IMR-90 (cell line): Measurements from ENCODE around the gene GAREM1. TPM values are rescaled to one million over a fixed set of nuclear protein-coding genes. Genes with fewer than 3 reads are reported as not detected.

Experiments used
- ATAC-seq: fragments of 200-7000 bp; cut with Tn5 transposase; 2 replicates; pipeline ENCODE4 v1.9.1; 2020; ENCODE audit warnings: low read depth, mild to moderate bottlenecking, moderate library complexity
- BruUV-seq: library from RNA; stranded (reverse); fragments of 400-500 nt; replicated peaks from 2 replicates; lab custom pipeline; 2021; lab: Mats Ljungman, UMichigan
- CTCF ChIA-PET: fragments of 300-600 bp; formaldehyde crosslinking; extraction: SDS; loops from one replicate; lab custom pipeline; 2021; ENCODE audit warnings: antibody characterized with exemption; lab: Yijun Ruan, JAX
- POLR2A ChIA-PET: fragments of 300-600 bp; sonication (Branson Sonifier 250); formaldehyde crosslinking; loops from one replicate; lab custom pipeline; 2022; ENCODE audit warnings: antibody characterized with exemption; ENCODE audit not compliant: unreplicated experiment; lab: Charles Lee
- DNase-seq: peaks from one replicate; pipeline ENCODE4 v3.0.0; 2013
- H2AFZ ChIP-seq: replicated peaks from 2 replicates; pipeline ENCODE3; 2013; ENCODE audit warnings: low read length, mild to moderate bottlenecking; ENCODE audit not compliant: poor library complexity
- H2AK5ac ChIP-seq: 2 replicates; pipeline ENCODE4 v1.6.1; 2013; ENCODE audit warnings: low read depth, low read length, inconsistent platforms
- H2AK9ac ChIP-seq: replicated peaks from 2 replicates; pipeline ENCODE3; 2013; ENCODE audit warnings: mild to moderate bottlenecking, low read depth, low read length, moderate library complexity; ENCODE audit not compliant: poor library complexity
- H2BK120ac ChIP-seq: 2 replicates; pipeline ENCODE4 v1.6.1; 2013; ENCODE audit warnings: low read depth, low read length, inconsistent platforms
- H2BK15ac ChIP-seq: 3 replicates; pipeline ENCODE4 v1.6.1; 2013; ENCODE audit warnings: low read depth, low read length, inconsistent platforms
- H2BK20ac ChIP-seq: 2 replicates; pipeline ENCODE4 v1.6.1; 2013; ENCODE audit warnings: low read depth, mild to moderate bottlenecking, inconsistent platforms, low read length, moderate library complexity
- H2BK5ac ChIP-seq: 2 replicates; pipeline ENCODE4 v1.6.1; 2013; ENCODE audit warnings: mild to moderate bottlenecking, low read depth, low read length, inconsistent platforms; ENCODE audit not compliant: poor library complexity, severe bottlenecking
- H3K14ac ChIP-seq: replicated peaks from 2 replicates; pipeline ENCODE4 v1.6.1; 2013; ENCODE audit warnings: low read depth, low read length, inconsistent platforms
- H3K18ac ChIP-seq: 2 replicates; pipeline ENCODE4 v1.6.1; 2013; ENCODE audit warnings: low read depth, low read length, control low read depth
- H3K23ac ChIP-seq: 2 replicates; pipeline ENCODE4 v1.6.1; 2013; ENCODE audit warnings: low read depth, low read length, inconsistent platforms
- H3K27ac ChIP-seq: 2 replicates; pipeline ENCODE4 v1.5.1; 2013; ENCODE audit warnings: mild to moderate bottlenecking, control low read depth, low read length; ENCODE audit not compliant: insufficient read depth
- H3K27me3 ChIP-seq: 2 replicates; pipeline ENCODE4 v1.6.1; 2013; ENCODE audit warnings: low read length; ENCODE audit not compliant: control insufficient read depth, insufficient read depth
- H3K36me3 ChIP-seq: 2 replicates; pipeline ENCODE4 v1.6.1; 2013; ENCODE audit warnings: low read length, mixed read lengths; ENCODE audit not compliant: control insufficient read depth, insufficient read depth
- H3K4ac ChIP-seq: 2 replicates; pipeline ENCODE4 v1.6.1; 2013; ENCODE audit warnings: low read depth, low read length, inconsistent platforms
- H3K4me1 ChIP-seq: 2 replicates; pipeline ENCODE4 v1.6.1; 2013; ENCODE audit warnings: low read length, mixed read lengths; ENCODE audit not compliant: control insufficient read depth, insufficient read depth
- H3K4me2 ChIP-seq: 2 replicates; pipeline ENCODE4 v1.6.1; 2013; ENCODE audit warnings: low read depth, mild to moderate bottlenecking, control low read depth, low read length, moderate library complexity
- H3K4me3 ChIP-seq: 2 replicates; pipeline ENCODE4 v1.5.1; 2013; ENCODE audit warnings: low read depth, mild to moderate bottlenecking, control low read depth, low read length, moderate library complexity; ENCODE audit not compliant: insufficient read depth
- H3K56ac ChIP-seq: 2 replicates; pipeline ENCODE4 v1.6.1; 2013; ENCODE audit warnings: low read length, inconsistent platforms; ENCODE audit not compliant: insufficient read depth; ENCODE audit errors: extremely low read depth
- H3K79me1 ChIP-seq, 2 experiments: 2 replicates each; pipeline ENCODE4 v1.6.1; 2013; ENCODE audit warnings: low read length in 2 of 2, inconsistent platforms in 1 of 2, low read depth in 1 of 2
- H3K9ac ChIP-seq: 2 replicates; pipeline ENCODE4 v1.6.1; 2013; ENCODE audit warnings: low read depth, low read length, control low read depth
- H3K9me1 ChIP-seq: 2 replicates; pipeline ENCODE4 v1.6.1; 2013; ENCODE audit warnings: low read length, inconsistent platforms; ENCODE audit not compliant: insufficient read depth
- H3K9me3 ChIP-seq: 2 replicates; pipeline ENCODE4 v1.6.1; 2013; ENCODE audit warnings: low read length; ENCODE audit not compliant: control insufficient read depth, insufficient read depth
- H4K20me1 ChIP-seq: 2 replicates; pipeline ENCODE4 v1.6.1; 2013; ENCODE audit warnings: low read length, inconsistent platforms; ENCODE audit not compliant: insufficient read depth
- H4K5ac ChIP-seq: 2 replicates; pipeline ENCODE4 v1.6.1; 2013; ENCODE audit warnings: mild to moderate bottlenecking, low read depth, low read length, control low read depth
- H4K8ac ChIP-seq, 2 experiments: 2 replicates each; pipeline ENCODE4 v1.6.1; 2013; ENCODE audit warnings: low read depth in 2 of 2, low read length in 2 of 2, control low read depth in 1 of 2, inconsistent platforms in 1 of 2
- H4K91ac ChIP-seq: 2 replicates; pipeline ENCODE4 v1.6.1; 2013; ENCODE audit warnings: low read depth, low read length, inconsistent platforms; ENCODE audit not compliant: insufficient read depth
- BHLHE40 ChIP-seq: fragments of 150-350 bp; IDR thresholded peaks from 2 replicates; pipeline ENCODE4 v1.6.1; 2016; ENCODE audit warnings: mild to moderate bottlenecking, low read depth, low read length
- CEBPB ChIP-seq: IDR thresholded peaks from 2 replicates; pipeline ENCODE4 v1.6.1; 2012; ENCODE audit warnings: low read depth, low read length, improper control_type of control experiment
- CHD1 ChIP-seq: IDR thresholded peaks from 2 replicates; pipeline ENCODE4 v1.6.1; 2012; ENCODE audit warnings: low read depth, low read length, improper control_type of control experiment
- CTCF ChIP-seq: conservative IDR thresholded peaks from 2 replicates; pipeline ENCODE4 v1.5.1; 2012; ENCODE audit warnings: mild to moderate bottlenecking, low read depth, low read length, improper control_type of control experiment
- FOS ChIP-seq: fragments of 150-350 bp; IDR thresholded peaks from 2 replicates; pipeline ENCODE4 v1.6.1; 2016; ENCODE audit warnings: low read depth, low read length
- MAFK ChIP-seq: IDR thresholded peaks from 2 replicates; pipeline ENCODE4 v1.6.1; 2012; ENCODE audit warnings: low read depth, low read length, improper control_type of control experiment
- MXI1 ChIP-seq: IDR thresholded peaks from 2 replicates; pipeline ENCODE4 v1.6.1; 2012; ENCODE audit warnings: low read depth, mild to moderate bottlenecking, low read length, moderate library complexity, borderline replicate concordance
- RCOR1 ChIP-seq: IDR thresholded peaks from 2 replicates; pipeline ENCODE4 v1.6.1; 2012; ENCODE audit warnings: mild to moderate bottlenecking, low read length, improper control_type of control experiment; ENCODE audit not compliant: insufficient replicate concordance
- SMC3 ChIP-seq: fragments of 150-350 bp; IDR thresholded peaks from 2 replicates; pipeline ENCODE4 v1.6.1; 2016; ENCODE audit warnings: low read depth, mild to moderate bottlenecking, antibody characterized with exemption, low read length, moderate library complexity
- WGBS, 2 experiments: methylation state at CpG; one replicate each; pipeline versions ENCODE4 v1.1.5 to v1.1.7; 2013; ENCODE audit warnings: missing lambda C conversion rate in 2 of 2; ENCODE audit not compliant: insufficient read length in 1 of 2; ENCODE audit errors: extremely low coverage in 2 of 2; 5-methylcytosine and 5-hydroxymethylcytosine counted together
- dilution Hi-C: fragments of 300-500 bp; cut with HindIII; formaldehyde crosslinking; loops from one replicate; pipeline ENCODE4 v1.14.3; 2018; ENCODE audit warnings: low sequenced_read_pairs; ENCODE audit not compliant: unreplicated experiment
- in situ Hi-C: fragments of 300-500 bp; cut with MboI; formaldehyde crosslinking; loops from 3 replicates; pipeline ENCODE4 v1.14.3; 2019; ENCODE audit warnings: low sequenced_read_pairs, inconsistent platforms, mixed read lengths
- intact Hi-C: fragments of 100-400 bp; cut with micrococcal nuclease; formaldehyde crosslinking; loops from 2 replicates; pipeline ENCODE4 v1.10.0; 2022
- polyA plus RNA-seq, 3 experiments: library from polyadenylated mRNA; depleted of rRNA; stranded (reverse); fragments of >200 nt; gene quantifications; 2 replicates each; pipeline ENCODE4 v1.2.3, GENCODE V29; 2012; ENCODE audit warnings: low replicate concordance in 1 of 3
- total RNA-seq: library from RNA; depleted of rRNA; stranded (reverse); fragments of >200 nt; gene quantifications from 2 replicates; pipeline ENCODE4 v1.2.3, GENCODE V29; 2012

GAREM1 gene
- total and polyA plus RNA-seq, 2 of the 4 experiments (the other 2 are of a cell fraction) = 1.4 to 2.3 TPM

- DNase-seq = no peak
- ATAC-seq = no peak
- Histone ChIP-seq H2BK20ac (no peak overlapping the region), H4K5ac (no peak overlapping the region), H2BK5ac (no peak overlapping the region), H3K79me1 (no peaks in the 10 kb centered on the region), H3K14ac (no peak overlapping the region), H3K56ac (no peak overlapping the region), H4K8ac (no peak overlapping the region), H2AFZ (no peak overlapping the region), H3K18ac (no peak overlapping the region), H3K4me1 (no peaks in the 10 kb centered on the region), H3K4me3 (no peak overlapping the region), H3K36me3 (no peaks in the 10 kb centered on the region), H3K27ac (no peak overlapping the region), H2AK5ac (no peak overlapping the region), H3K27me3 (no peaks in the 10 kb centered on the region), H3K23ac (no peak overlapping the region), H2BK120ac (no peak overlapping the region), H3K9me3 (no peaks in the 10 kb centered on the region), H3K4me2 (no peak overlapping the region), H2BK15ac (no peak overlapping the region), H2AK9ac (no peak overlapping the region), H4K20me1 (no peaks in the 10 kb centered on the region), H3K9me1 (no peaks in the 10 kb centered on the region), H3K4ac (no peak overlapping the region), H3K9ac (no peak overlapping the region), H4K91ac (no peak overlapping the region)
- POLR2A ChIA-PET = no interaction called here
- intact Hi-C loops (no loop called here), in situ Hi-C loops (loop anchor here (5.0 kb wide), 2 partner anchors 197 to 277 kb away; partner anchors contain the start of gene GAREM1), dilution Hi-C loops (loop anchor here (25.0 kb wide), 1 partner anchor 187 kb away; the partner anchor contains the start of gene GAREM1)
- TF ChIP-seq MAFK = no peak
- no peak for TF ChIP-seq SMC3
- TF ChIP-seq BHLHE40 = no peak
- TF ChIP-seq MXI1 = no peak
- no peak for TF ChIP-seq CTCF
- TF ChIP-seq CEBPB = no peak
- no peak for TF ChIP-seq RCOR1
- no peak for TF ChIP-seq CHD1
- TF ChIP-seq FOS = no peak
- CTCF ChIA-PET = no interaction called here
- BruUV-seq = no TSS peak
- whole genome bisulfite sequencing, 2 experiments = 100% methylated on average over 1 of the region's 8 CpGs; no CpG with 5 or more reads in 1 of the 2 experiments
These were observed 195.5 kb downstream of the GAREM1 start for GRCh38 chr18:32275221-32275620.
